Subcutaneous abdominal adipose tissue (tissue), 5 donors: ENCODE data around the gene CTRL.

Source experiments
- H3K27ac ChIP-seq: one replicate; pipeline ENCODE4 v1.7.0; 2013; ENCODE audit warnings: low read depth, mild to moderate bottlenecking, inconsistent platforms, low read length, moderate library complexity
- H3K27me3 ChIP-seq, 5 donors: one replicate each; pipeline ENCODE4 v1.7.0; 2013; ENCODE audit warnings: low read length in 5 of 5, inconsistent platforms in 1 of 5; ENCODE audit not compliant: control insufficient read depth in 5 of 5, insufficient read depth in 4 of 5
- H3K36me3 ChIP-seq, 5 donors: one replicate each; pipeline ENCODE4 v1.7.0; 2013; ENCODE audit warnings: low read length in 5 of 5; ENCODE audit not compliant: control insufficient read depth in 5 of 5, insufficient read depth in 5 of 5
- H3K4me1 ChIP-seq, 5 donors: one replicate each; pipeline ENCODE4 v1.7.0; 2013; ENCODE audit warnings: low read length in 5 of 5, mild to moderate bottlenecking in 3 of 5, moderate library complexity in 1 of 5; ENCODE audit not compliant: control insufficient read depth in 5 of 5, insufficient read depth in 5 of 5
- H3K4me3 ChIP-seq, 5 donors: one replicate each; pipeline ENCODE4 v1.7.0; 2013; ENCODE audit warnings: low read length in 5 of 5, low read depth in 1 of 5
- H3K9ac ChIP-seq, 5 donors: one replicate each; pipeline ENCODE4 v1.7.0; 2013; ENCODE audit warnings: low read length in 5 of 5, mild to moderate bottlenecking in 4 of 5, moderate library complexity in 3 of 5
- H3K9me3 ChIP-seq, 5 donors: one replicate each; pipeline ENCODE4 v1.7.0; 2013; ENCODE audit warnings: low read length in 5 of 5; ENCODE audit not compliant: control insufficient read depth in 5 of 5
- donor health status: healthy.
- donor health status: healthy.
- donor health status: healthy.
- donor health status: healthy.
- donor health status: healthy.

Gene CTRL

GRCh38 chr16:67927131-67927941, 4.3 kb downstream of the CTRL start:
- Histone ChIP-seq H3K27ac (no peak overlapping the region), H3K36me3 (peaks cover 0 to 71% (median 37%) of the 10 kb centered on the region in 5 donors), H3K9me3 (no peaks in the 10 kb centered on the region), H3K4me1 (peaks cover 7 to 25% (median 23%) of the 10 kb centered on the region in 5 donors), H3K27me3 (no peaks in the 10 kb centered on the region), H3K4me3 (no peak overlapping the region), H3K9ac (peak overlapping the region in 1 of 5 donors; percentile 33)

- peaks cover 7 to 25% (median 23%) of the 10 kb centered on the region in 5 donors for H3K4me1 ChIP-seq
- no peak overlapping the region for H3K27ac ChIP-seq
- no peaks in the 10 kb centered on the region for H3K27me3 ChIP-seq
- peaks cover 0 to 63% (median 36%) of the 10 kb centered on the region in 5 donors for H3K36me3 ChIP-seq
- no peaks in the 10 kb centered on the region for H3K9me3 ChIP-seq
- H3K4me3 ChIP-seq = peak overlapping the region in 1 of 5 donors; percentile 8
- H3K9ac ChIP-seq = peak overlapping the region in 3 of 5 donors; percentile 22 to 53 (median 33)
Observed at GRCh38 chr16:67926181-67926750, 5.4 kb downstream of the CTRL start.

GRCh38 chr16:67924140-67924906, 7.3 kb downstream of the CTRL start:
- peak overlapping the region in 2 of 5 donors; percentile 26 to 28 for H3K9ac ChIP-seq
- peaks cover 8 to 28% (median 24%) of the 10 kb centered on the region in 5 donors for H3K4me1 ChIP-seq
- H3K36me3 ChIP-seq = peaks cover 0 to 50% (median 29%) of the 10 kb centered on the region in 5 donors

GRCh38 chr16:67923414-67924116, 8.1 kb downstream of the CTRL start:
- Histone ChIP-seq H3K36me3 (peaks cover 0 to 49% (median 28%) of the 10 kb centered on the region in 5 donors), H3K4me1 (peaks cover 9 to 28% (median 24%) of the 10 kb centered on the region in 5 donors), H3K27me3 (no peaks in the 10 kb centered on the region), H3K4me3 (no peak overlapping the region), H3K9me3 (no peaks in the 10 kb centered on the region), H3K27ac (no peak overlapping the region), H3K9ac (no peak overlapping the region)

More at GRCh38 chr16:67924140-67924906, 7.3 kb downstream of the CTRL start:
- Histone ChIP-seq H3K9me3 (no peaks in the 10 kb centered on the region), H3K27me3 (no peaks in the 10 kb centered on the region), H3K4me3 (no peak overlapping the region), H3K27ac (no peak overlapping the region)

- no peak overlapping the region for H3K27ac ChIP-seq
- no peak overlapping the region for H3K9ac ChIP-seq
- peaks cover 0 to 41% (median 24%) of the 10 kb centered on the region in 5 donors for H3K36me3 ChIP-seq
- no peaks in the 10 kb centered on the region for H3K27me3 ChIP-seq
- H3K4me1 ChIP-seq = peaks cover 9 to 33% (median 29%) of the 10 kb centered on the region in 5 donors
- no peak overlapping the region for H3K4me3 ChIP-seq
- no peaks in the 10 kb centered on the region for H3K9me3 ChIP-seq
Observed at GRCh38 chr16:67922740-67923139, 8.9 kb downstream of the CTRL start.

- peaks cover 0 to 38% (median 19%) of the 10 kb centered on the region in 5 donors for H3K36me3 ChIP-seq
- no peak overlapping the region for H3K4me3 ChIP-seq
- H3K9ac ChIP-seq = no peak overlapping the region
- no peaks in the 10 kb centered on the region for H3K27me3 ChIP-seq
- H3K4me1 ChIP-seq = peaks cover 9 to 39% (median 34%) of the 10 kb centered on the region in 5 donors
- no peaks in the 10 kb centered on the region for H3K9me3 ChIP-seq
- H3K27ac ChIP-seq = no peak overlapping the region
Observed at GRCh38 chr16:67922221-67922620, 9.4 kb downstream of the CTRL start.

- no peaks in the 10 kb centered on the region for H3K27me3 ChIP-seq
- H3K9ac ChIP-seq = no peak overlapping the region
- H3K4me1 ChIP-seq = peaks cover 1 to 40% (median 25%) of the 10 kb centered on the region in 5 donors
- H3K4me3 ChIP-seq = no peak overlapping the region
- no peak overlapping the region for H3K27ac ChIP-seq
- no peaks in the 10 kb centered on the region for H3K9me3 ChIP-seq
- H3K36me3 ChIP-seq = peaks cover 0 to 58% (median 27%) of the 10 kb centered on the region in 5 donors
Observed at GRCh38 chr16:67919622-67920221, 11.9 kb downstream of the CTRL start.

- H3K9ac ChIP-seq = peak overlapping the region in 1 of 5 donors; percentile 41
- H3K4me3 ChIP-seq = no peak overlapping the region
- no peaks in the 10 kb centered on the region for H3K9me3 ChIP-seq
- peaks cover 1 to 35% (median 25%) of the 10 kb centered on the region in 5 donors for H3K4me1 ChIP-seq
- peaks cover 0 to 45% (median 20%) of the 10 kb centered on the region in 5 donors for H3K36me3 ChIP-seq
- no peaks in the 10 kb centered on the region for H3K27me3 ChIP-seq
- peak overlapping the region; percentile 18 for H3K27ac ChIP-seq
Observed at GRCh38 chr16:67917852-67918236, 13.8 kb downstream of the CTRL start.
